GM04504 (cell line): ENCODE results near the gene GSTM1.
"Not testable (repeated sequence)": the region's sequence is repeated elsewhere in the genome, so short reads cannot be mapped to it uniquely, and the experiment has no call there.

Source experiments
- DNase-seq: peaks from one replicate; pipeline ENCODE4 v3.0.0-alpha.2; 2012; ENCODE audit warnings: low read depth

Gene GSTM1

GRCh38 chr1:109702940-109703339 lies 15.3 kb downstream of the GSTM1 start:
- not testable (repeated sequence) for DNase-seq

- DNase-seq, result no peak
Observed at GRCh38 chr1:109704173-109704572, 16.6 kb downstream of the GSTM1 start.

- DNase-seq, result no peak
Observed at GRCh38 chr1:109705411-109705810, 17.8 kb downstream of the GSTM1 start.

GRCh38 chr1:109708949-109709348 lies 21.3 kb downstream of the GSTM1 start:
- not testable (repeated sequence) for DNase-seq

- DNase-seq, result not testable (repeated sequence)
Observed at GRCh38 chr1:109709822-109710221, 22.2 kb downstream of the GSTM1 start.

GRCh38 chr1:109711593-109712320 lies 24.1 kb downstream of the GSTM1 start, which contains the start of gene GSTM5:
GSTM5 (plus strand) TSS chr1:109712251; CDS start chr1:109712313, 62 bp downstream.
- not testable (repeated sequence) for DNase-seq

GRCh38 chr1:109712321-109712864 lies 24.8 kb downstream of the GSTM1 start:
- no peak for DNase-seq

GRCh38 chr1:109713636-109714035 lies 26.0 kb downstream of the GSTM1 start:
- DNase-seq, result no peak

- DNase-seq, result no peak
Observed at GRCh38 chr1:109714661-109715372, 27.2 kb downstream of the GSTM1 start.

- DNase-seq, result no peak
Observed at GRCh38 chr1:109716121-109716520, 28.5 kb downstream of the GSTM1 start.

- no peak for DNase-seq
Observed at GRCh38 chr1:109716570-109717090, 29.0 kb downstream of the GSTM1 start.

GRCh38 chr1:109717729-109718128 lies 30.1 kb downstream of the GSTM1 start:
- no peak for DNase-seq

GRCh38 chr1:109718495-109718894 lies 30.9 kb downstream of the GSTM1 start:
- no peak for DNase-seq

GRCh38 chr1:109719337-109719837 lies 31.8 kb downstream of the GSTM1 start:
- peak; percentile 33 for DNase-seq

- DNase-seq, result no peak
Observed at GRCh38 chr1:109721042-109721441, 33.4 kb downstream of the GSTM1 start.

GRCh38 chr1:109721971-109722370 lies 34.4 kb downstream of the GSTM1 start:
- no peak for DNase-seq

GRCh38 chr1:109722908-109723691 lies 35.5 kb downstream of the GSTM1 start:
- no peak for DNase-seq

GRCh38 chr1:109724933-109725332 lies 37.3 kb downstream of the GSTM1 start:
- DNase-seq, result no peak

- DNase-seq, result no peak
Observed at GRCh38 chr1:109725510-109725909, 37.9 kb downstream of the GSTM1 start.

- DNase-seq, result no peak
Observed at GRCh38 chr1:109726007-109726406, 38.4 kb downstream of the GSTM1 start.

- no peak for DNase-seq
Observed at GRCh38 chr1:109726728-109727373, 39.2 kb downstream of the GSTM1 start.
